ENCODE measurements around the gene ZNF469. TPM values are rescaled to one million over a fixed set of nuclear protein-coding genes. Genes with fewer than 3 reads are reported as not detected.

Gene ZNF469
- total RNA-seq, 1 experiment from 2014 or later = 0.50 TPM

DNA sequence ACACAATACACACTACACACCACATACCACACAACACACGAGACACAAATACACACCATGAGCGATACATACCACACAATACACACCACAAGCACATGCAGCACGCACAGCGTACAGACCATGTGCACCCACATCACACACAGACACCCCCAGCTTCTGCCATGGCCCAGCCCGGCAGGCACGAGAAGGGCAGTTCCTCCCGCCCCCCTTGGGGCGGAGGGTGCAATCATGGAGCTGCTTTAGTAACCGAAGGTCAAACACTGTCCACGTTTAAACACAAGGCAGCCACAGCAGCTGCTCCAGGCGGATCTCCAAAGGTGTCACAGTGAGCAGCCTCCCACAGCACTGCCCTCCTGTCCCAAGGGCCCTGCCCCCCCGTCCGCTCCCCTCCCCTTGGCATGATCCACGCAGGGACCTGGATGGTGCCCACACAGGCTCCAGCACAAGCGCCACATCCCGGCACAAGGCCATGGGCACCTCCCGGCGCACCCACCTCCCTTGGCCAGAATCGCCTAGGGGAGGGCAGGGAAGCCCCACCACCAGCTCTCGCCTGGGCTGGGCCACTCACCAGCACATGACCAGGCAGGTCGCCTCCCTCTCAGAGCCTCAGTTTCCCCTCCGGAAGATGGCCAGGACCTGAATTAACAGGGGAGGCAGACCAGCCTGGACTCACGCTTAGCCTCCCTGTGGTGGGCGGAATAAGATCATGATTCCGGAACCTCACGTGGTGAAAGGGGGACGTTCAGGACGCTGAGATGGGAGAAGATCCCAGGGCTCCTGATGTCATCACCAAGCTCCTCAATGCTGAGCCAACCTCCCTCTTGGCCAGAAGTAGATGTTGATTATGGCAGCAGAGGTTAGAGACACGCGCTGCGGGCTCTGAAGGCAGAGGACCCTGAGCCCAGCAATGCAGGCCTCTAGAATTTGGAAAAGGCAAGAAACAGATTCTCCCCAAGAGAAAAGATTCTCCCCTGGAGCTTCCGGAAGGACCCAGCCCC, 32.6 kb upstream of the ZNF469 start:
- Mint-ChIP-seq H3K4me3 (ENCODE audit: low read depth, unreplicated experiment) (no peak overlapping the region), H3K27me3 (ENCODE audit: unreplicated experiment) (peaks cover 7% of the 10 kb centered on the region), H3K36me3 (ENCODE audit: insufficient read depth, unreplicated experiment) (no peaks in the 10 kb centered on the region), H3K9me3 (ENCODE audit: low read depth, unreplicated experiment) (no peaks in the 10 kb centered on the region), H3K4me1 (ENCODE audit: low read depth, unreplicated experiment) (no peaks in the 10 kb centered on the region), H3K27ac (ENCODE audit: unreplicated experiment) (no peak overlapping the region)
- no peak for TF ChIP-seq CTCF (IDR thresholded peaks at IDR 0.05; ENCODE audit: unreplicated experiment)
- CTCF ChIA-PET = interaction anchor here (0.6 kb wide), 3 partner anchors 27 to 910 kb away, joined by 3 to 4 read pairs (median 3); no protein-coding TSS in a partner anchor
- DNase-seq = no peak
- no TSS peak for BruUV-seq (replicated peaks)
- intact Hi-C loops (cut with micrococcal nuclease; ENCODE audit: unreplicated experiment) = no loop called here

DNA sequence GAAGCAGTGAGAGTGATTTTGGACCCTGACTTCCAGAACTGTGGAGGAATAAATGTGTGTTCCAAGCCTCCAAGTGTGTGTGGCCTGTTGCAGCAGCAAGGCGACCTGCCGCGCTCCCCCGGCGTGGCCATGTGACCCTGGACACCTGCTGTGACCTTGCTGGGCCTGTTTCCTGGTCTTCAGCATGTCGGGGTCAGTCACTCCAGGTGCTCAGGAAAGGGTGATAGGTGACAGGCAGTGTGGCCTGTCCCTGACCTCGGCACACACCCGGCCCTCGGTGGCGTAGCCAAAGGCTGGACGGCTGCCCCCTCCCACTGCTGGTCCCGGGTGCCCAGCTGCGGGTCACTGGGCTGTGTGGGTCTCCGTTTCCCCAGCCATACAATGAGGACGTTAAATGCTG, 31.8 kb upstream of the ZNF469 start:
- no peak for DNase-seq
- Mint-ChIP-seq H3K4me3 (ENCODE audit: low read depth, unreplicated experiment) (no peak overlapping the region), H3K27ac (ENCODE audit: unreplicated experiment) (no peak overlapping the region), H3K36me3 (ENCODE audit: insufficient read depth, unreplicated experiment) (no peaks in the 10 kb centered on the region), H3K4me1 (ENCODE audit: low read depth, unreplicated experiment) (no peaks in the 10 kb centered on the region), H3K27me3 (ENCODE audit: unreplicated experiment) (peaks cover 8% of the 10 kb centered on the region), H3K9me3 (ENCODE audit: low read depth, unreplicated experiment) (no peaks in the 10 kb centered on the region)
- no peak for TF ChIP-seq CTCF (IDR thresholded peaks at IDR 0.05; ENCODE audit: unreplicated experiment)
- CTCF ChIA-PET = no interaction called here
- intact Hi-C loops (cut with micrococcal nuclease; ENCODE audit: unreplicated experiment) = no loop called here
- no TSS peak for BruUV-seq (replicated peaks)

DNA sequence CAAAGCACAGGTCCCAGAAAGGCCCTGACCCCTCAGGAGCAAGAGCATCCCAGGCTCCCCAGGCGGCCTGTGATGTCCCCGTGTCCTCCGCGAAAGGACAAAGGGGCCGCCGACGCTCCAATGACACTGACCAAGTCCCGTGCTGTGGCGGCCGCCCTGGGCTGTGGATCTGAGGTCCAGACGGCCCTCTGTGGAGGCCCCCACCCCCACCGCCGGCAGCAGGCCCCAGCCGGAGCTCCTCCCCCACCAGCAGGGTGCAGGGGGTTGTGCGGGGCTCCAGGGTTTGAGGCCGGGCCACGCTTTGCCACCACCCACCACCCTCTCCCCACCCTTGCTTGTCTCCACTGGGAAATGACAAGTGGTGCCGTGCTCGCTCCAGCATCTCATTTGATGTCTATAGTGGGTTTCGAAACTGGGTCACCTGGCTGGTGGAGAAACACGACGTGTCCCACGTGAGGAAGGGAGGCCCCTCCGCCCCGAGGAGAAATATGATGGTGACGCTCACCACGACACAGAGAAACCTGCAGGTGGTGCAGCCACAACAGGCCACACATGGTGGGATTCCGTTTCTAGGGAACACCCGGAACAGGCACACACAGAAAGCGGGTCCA, 31.2 kb upstream of the ZNF469 start:
- no peaks in the 10 kb centered on the region for H3K9me3 Mint-ChIP-seq (ENCODE audit: low read depth, unreplicated experiment)
- intact Hi-C loops (cut with micrococcal nuclease; ENCODE audit: unreplicated experiment) = no loop called here
- no TSS peak for BruUV-seq (replicated peaks)
- no peak for TF ChIP-seq CTCF (IDR thresholded peaks at IDR 0.05; ENCODE audit: unreplicated experiment)
- no peaks in the 10 kb centered on the region for H3K4me1 Mint-ChIP-seq (ENCODE audit: low read depth, unreplicated experiment)
- no peak for DNase-seq
- CTCF ChIA-PET = no interaction called here
- H3K4me3 Mint-ChIP-seq (ENCODE audit: low read depth, unreplicated experiment) = no peak overlapping the region
- H3K27me3 Mint-ChIP-seq (ENCODE audit: unreplicated experiment) = peaks cover 8% of the 10 kb centered on the region
- no peaks in the 10 kb centered on the region for H3K36me3 Mint-ChIP-seq (ENCODE audit: insufficient read depth, unreplicated experiment)
- no peak overlapping the region for H3K27ac Mint-ChIP-seq (ENCODE audit: unreplicated experiment)

- Mint-ChIP-seq H3K4me1 (ENCODE audit: low read depth, unreplicated experiment) (no peaks in the 10 kb centered on the region), H3K27ac (ENCODE audit: unreplicated experiment) (no peak overlapping the region), H3K9me3 (ENCODE audit: low read depth, unreplicated experiment) (no peaks in the 10 kb centered on the region), H3K27me3 (ENCODE audit: unreplicated experiment) (peaks cover 8% of the 10 kb centered on the region), H3K36me3 (ENCODE audit: insufficient read depth, unreplicated experiment) (no peaks in the 10 kb centered on the region), H3K4me3 (ENCODE audit: low read depth, unreplicated experiment) (no peak overlapping the region)
- intact Hi-C loops (cut with micrococcal nuclease; ENCODE audit: unreplicated experiment) = no loop called here
- no peak for DNase-seq
- TF ChIP-seq CTCF (IDR thresholded peaks at IDR 0.05; ENCODE audit: unreplicated experiment) = no peak
- no TSS peak for BruUV-seq (replicated peaks)
- CTCF ChIA-PET = no interaction called here
Measured at GRCh38 chr16:88352261-88353200, 30.2 kb upstream of the ZNF469 start.

Measured in Calu3 (cell line).